Endothelial cell of umbilical vein (primary cell): ENCODE data around the gene ATG4D. TPM values are rescaled to one million over a fixed set of nuclear protein-coding genes. Genes with fewer than 3 reads are reported as not detected.
A peak's percentile ranks its signal among the peaks of the same experiment; 100 is the strongest.

ENCODE experiments used
- BruUV-seq: library from RNA; stranded (reverse); fragments of 400-500 nt; replicated peaks from 2 replicates; lab custom pipeline; 2021; lab: Mats Ljungman, UMichigan
- CTCF ChIA-PET: fragments of 300-600, 350-600 bp; sonication (Branson Sonifier 250); formaldehyde crosslinking; loops from one replicate; lab custom pipeline; 2021; ENCODE audit warnings: antibody characterized with exemption, inconsistent platforms; lab: Charles Lee
- POLR2A ChIA-PET: fragments of 300-600, 350-600 bp; sonication (Branson Sonifier 250); formaldehyde crosslinking; loops from one replicate; lab custom pipeline; 2021; ENCODE audit warnings: antibody characterized with exemption, inconsistent platforms; lab: Charles Lee
- DNase-seq: peaks from one replicate; pipeline ENCODE4 v3.0.0-alpha.2; 2011; ENCODE audit warnings: low read depth, low spot score
- FAIRE-seq: peaks from 2 replicates; lab custom pipeline; 2011; peaks lifted over from hg19 to GRCh38; lab: Jason Lieb, UNC
- H2AFZ ChIP-seq: 2 replicates; pipeline ENCODE4 v1.6.0; 2012; ENCODE audit warnings: low read depth, low read length, control low read depth, inconsistent platforms
- H3K27ac ChIP-seq: 2 replicates; pipeline ENCODE4 v1.5.1; 2011; ENCODE audit warnings: low read depth, mild to moderate bottlenecking, control low read depth, low read length, moderate library complexity; ENCODE audit not compliant: insufficient read depth
- H3K27me3 ChIP-seq, 2 experiments: 2 replicates each; pipeline versions ENCODE4 v1.6.0 to v1.6.1; 2011; ENCODE audit warnings: low read length in 2 of 2, mixed read lengths in 1 of 2; ENCODE audit not compliant: control insufficient read depth in 2 of 2, insufficient read depth in 2 of 2
- H3K36me3 ChIP-seq, 2 experiments: 2 replicates in 1 of 2; 3 replicates in 1 of 2; pipeline ENCODE4 v1.5.1; 2011; ENCODE audit warnings: low read length in 2 of 2, mild to moderate bottlenecking in 1 of 2, moderate library complexity in 1 of 2; ENCODE audit not compliant: control insufficient read depth in 2 of 2, insufficient read depth in 2 of 2; ENCODE audit errors: extremely low read depth in 1 of 2
- H3K4me1 ChIP-seq: 3 replicates; pipeline ENCODE4 v1.5.1; 2011; ENCODE audit warnings: mild to moderate bottlenecking, low read length; ENCODE audit not compliant: control insufficient read depth, insufficient read depth; ENCODE audit errors: extremely low read depth
- H3K4me2 ChIP-seq: 2 replicates; pipeline ENCODE4 v1.6.1; 2011; ENCODE audit warnings: low read length, control low read depth, mixed read lengths; ENCODE audit not compliant: insufficient read depth
- H3K4me3 ChIP-seq, 3 experiments: fragments of 200-600 bp in 1 of 3; sonication (generic), shearing (Covaris generic) in 1 of 3; replicated peaks in 1 of 3; 2 replicates each; pipeline ENCODE4 v1.5.1; 2011 to 2016; ENCODE audit warnings: control low read depth in 3 of 3, low read length in 3 of 3, mild to moderate bottlenecking in 2 of 3, inconsistent platforms in 1 of 3, low read depth in 1 of 3, moderate library complexity in 1 of 3; ENCODE audit not compliant: insufficient read depth in 1 of 3
- H3K79me2 ChIP-seq: 2 replicates; pipeline ENCODE4 v1.6.0; 2012; ENCODE audit warnings: low read length, inconsistent platforms; ENCODE audit not compliant: control insufficient read depth, insufficient read depth
- H3K9ac ChIP-seq: replicated peaks from 2 replicates; pipeline ENCODE3; 2011; ENCODE audit warnings: low read length, control low read depth; ENCODE audit not compliant: insufficient read depth; ENCODE audit errors: extremely low read depth
- H3K9me1 ChIP-seq: replicated peaks from 3 replicates; pipeline ENCODE4 v1.6.0; 2011; ENCODE audit warnings: mild to moderate bottlenecking, low read length; ENCODE audit not compliant: control insufficient read depth, insufficient read depth; ENCODE audit errors: extremely low read depth
- H3K9me3 ChIP-seq: replicated peaks from 2 replicates; pipeline ENCODE4 v1.5.1; 2012; ENCODE audit warnings: low read length, inconsistent platforms; ENCODE audit not compliant: control insufficient read depth, insufficient read depth
- H4K20me1 ChIP-seq: replicated peaks from 2 replicates; pipeline ENCODE3; 2011; ENCODE audit warnings: mild to moderate bottlenecking, low read length; ENCODE audit not compliant: control insufficient read depth, insufficient read depth; ENCODE audit errors: extremely low read depth
- JUN ChIP-seq: IDR thresholded peaks from 2 replicates; pipeline ENCODE4 v1.6.1; 2011; ENCODE audit warnings: borderline replicate concordance, low read depth; ENCODE audit not compliant: insufficient read length, insufficient read depth
- POLR2AphosphoS5 ChIP-seq: IDR thresholded peaks from 2 replicates; pipeline ENCODE4 v1.6.1; 2012; ENCODE audit warnings: low read depth, mild to moderate bottlenecking, control low read depth, low read length, moderate library complexity; ENCODE audit not compliant: insufficient read depth
- dilution Hi-C: fragments of 300-500 bp; cut with MboI; formaldehyde crosslinking; loops from one replicate; pipeline ENCODE4 v1.15.0; 2019; ENCODE audit warnings: low sequenced_read_pairs; ENCODE audit not compliant: extremely low pct_ligation_motif_present
- intact Hi-C: fragments of 100-400 bp; cut with micrococcal nuclease; formaldehyde crosslinking; loops from one replicate; pipeline ENCODE4 v1.10.0; 2022
- polyA plus RNA-seq, 4 experiments: library from polyadenylated mRNA; depleted of rRNA in 3 of 4; stranded (reverse) in 3 of 4; unstranded in 1 of 4; fragments of >200 nt; gene quantifications; 2 replicates each; pipeline versions ENCODE4 v1.2.1 to v1.2.3, GENCODE V29; 2011 to 2012; ENCODE audit warnings: missing spikeins in 1 of 4
- total RNA-seq: library from RNA; stranded (reverse); gene quantifications from 2 replicates; pipeline ENCODE4 v1.2.3, GENCODE V29; 2021
- TF ChIP-seq, protein P1 (sequence below), 2 donors: IDR thresholded peaks; 1 replicate in 1 of 2; 2 replicates in 1 of 2; pipeline ENCODE4 v1.5.1; 2011; ENCODE audit warnings: low read length in 2 of 2, mild to moderate bottlenecking in 2 of 2, moderate library complexity in 2 of 2, control low read depth in 1 of 2, inconsistent platforms in 1 of 2, low read depth in 1 of 2; ENCODE audit not compliant: insufficient read depth in 1 of 2; ENCODE audit errors: extremely low read depth in 1 of 2
- TF ChIP-seq, protein P2 (sequence below): IDR thresholded peaks from 2 replicates; pipeline ENCODE4 v1.6.1; 2011; ENCODE audit not compliant: insufficient read depth, insufficient read length

ATG4D gene
- total and polyA plus RNA-seq, 2 donors (not counting 3 experiments of a cell fraction or from before 2014, with no cell fraction given) = 19.8 to 24.9 TPM

DNA sequence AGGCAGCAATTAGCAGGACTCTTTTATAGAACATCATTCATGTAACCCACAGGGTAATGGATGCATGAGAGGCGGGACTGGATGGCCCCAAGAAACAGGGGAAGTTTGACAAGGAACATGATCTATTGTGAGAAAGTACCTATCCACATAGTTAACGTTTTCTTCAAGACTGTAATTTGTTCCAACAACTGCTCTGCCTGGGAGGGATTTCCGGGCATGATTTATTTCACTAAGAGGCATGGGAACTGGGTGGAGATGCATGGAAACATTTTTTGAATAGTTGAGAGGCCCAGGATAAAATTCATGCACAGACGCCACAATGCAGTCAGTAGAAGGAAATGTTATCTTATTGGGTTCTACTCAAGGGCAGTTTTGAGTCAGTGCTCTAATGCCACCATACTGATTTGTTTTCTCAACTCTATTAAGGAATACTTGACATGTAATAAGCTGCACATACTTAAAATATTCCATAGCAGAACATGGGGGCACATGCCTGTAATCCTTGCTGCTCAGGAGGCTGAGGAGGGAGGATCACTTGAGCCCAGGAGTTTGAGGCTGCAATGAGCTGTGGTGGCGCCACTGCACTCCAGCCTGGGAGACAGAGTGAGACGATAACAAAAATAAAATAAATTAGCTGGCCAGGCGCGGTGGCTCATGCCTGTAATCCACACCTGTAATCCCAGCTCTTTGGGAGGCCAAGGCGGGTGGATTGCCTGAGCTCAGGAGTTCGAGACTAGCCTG is 9.9 kb upstream of the ATG4D start:
- Histone ChIP-seq H3K9ac (no peak overlapping the region), H3K4me1 (no peaks in the 10 kb centered on the region), H3K9me3 (no peaks in the 10 kb centered on the region), H3K27ac (no peak overlapping the region), H2AFZ (no peak overlapping the region), H3K79me2 (no peaks in the 10 kb centered on the region), H3K36me3 (no peaks in the 10 kb centered on the region), H3K4me2 (no peak overlapping the region), H3K4me3 (no peak overlapping the region), H3K9me1 (no peaks in the 10 kb centered on the region), H3K27me3 (peaks cover 0 to 2% of the 10 kb centered on the region in 2 experiments), H4K20me1 (no peaks in the 10 kb centered on the region)
- ChIA-PET CTCF (interaction anchor here (0.6 to 1.9 kb wide), 3 partner anchors 26 to 166 kb away, joined by 3 to 6 read pairs (median 4); no protein-coding TSS in a partner anchor), POLR2A (no interaction called here)
- no TSS peak for BruUV-seq
- FAIRE-seq (peak; percentile 40), DNase-seq (peak; percentile 7)
- TF ChIP-seq JUN (no peak), POLR2AphosphoS5 (no peak)
- TF ChIP-seq, protein P1, sequence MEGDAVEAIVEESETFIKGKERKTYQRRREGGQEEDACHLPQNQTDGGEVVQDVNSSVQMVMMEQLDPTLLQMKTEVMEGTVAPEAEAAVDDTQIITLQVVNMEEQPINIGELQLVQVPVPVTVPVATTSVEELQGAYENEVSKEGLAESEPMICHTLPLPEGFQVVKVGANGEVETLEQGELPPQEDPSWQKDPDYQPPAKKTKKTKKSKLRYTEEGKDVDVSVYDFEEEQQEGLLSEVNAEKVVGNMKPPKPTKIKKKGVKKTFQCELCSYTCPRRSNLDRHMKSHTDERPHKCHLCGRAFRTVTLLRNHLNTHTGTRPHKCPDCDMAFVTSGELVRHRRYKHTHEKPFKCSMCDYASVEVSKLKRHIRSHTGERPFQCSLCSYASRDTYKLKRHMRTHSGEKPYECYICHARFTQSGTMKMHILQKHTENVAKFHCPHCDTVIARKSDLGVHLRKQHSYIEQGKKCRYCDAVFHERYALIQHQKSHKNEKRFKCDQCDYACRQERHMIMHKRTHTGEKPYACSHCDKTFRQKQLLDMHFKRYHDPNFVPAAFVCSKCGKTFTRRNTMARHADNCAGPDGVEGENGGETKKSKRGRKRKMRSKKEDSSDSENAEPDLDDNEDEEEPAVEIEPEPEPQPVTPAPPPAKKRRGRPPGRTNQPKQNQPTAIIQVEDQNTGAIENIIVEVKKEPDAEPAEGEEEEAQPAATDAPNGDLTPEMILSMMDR (IDR thresholded peaks at IDR 0.05; ENCODE audit: extremely low read depth in 1 of 2, insufficient read depth in 1 of 2, low read depth in 1 of 2, low read length in 2 of 2) = no peak
- TF ChIP-seq, protein P2, sequence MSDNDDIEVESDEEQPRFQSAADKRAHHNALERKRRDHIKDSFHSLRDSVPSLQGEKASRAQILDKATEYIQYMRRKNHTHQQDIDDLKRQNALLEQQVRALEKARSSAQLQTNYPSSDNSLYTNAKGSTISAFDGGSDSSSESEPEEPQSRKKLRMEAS = no peak
- intact Hi-C loops (no loop called here), dilution Hi-C loops (no loop called here)
